Muscle of arm (tissue), 14 donors: ENCODE data around the gene NDUFB10. TPM values are rescaled to one million over a fixed set of nuclear protein-coding genes. Genes with fewer than 3 reads are reported as not detected.

Source experiments
- DNase-seq: peaks from one replicate; pipeline ENCODE4 v3.0.0-alpha.2; 2013
- long read RNA-seq, 11 donors: transcript quantifications; one replicate each; lab custom pipeline, GENCODE V29; 2026
- polyA plus RNA-seq, 12 donors: library from polyadenylated mRNA; unstranded; fragments of 120-200 nt; gene quantifications; one replicate each; pipeline ENCODE4 v1.2.1, GENCODE V29; 2013; ENCODE audit not compliant: insufficient read length in 12 of 12

The NDUFB10 gene
- 100 to 1,000 TPM in 9 of 12 donors, 10 to 100 TPM in 2, not detected in 1; 95.8 to 145 (median 117) TPM for polyA plus RNA-seq
- long read RNA-seq, donor 1, transcript NDUFB10-202 (3 exons, 830 nt): minor isoform, 18 of 9,146 reads
- long read RNA-seq, donor 1, transcript NDUFB10-201 (4 exons, 705 nt): major isoform, 103 of 9,146 reads
- long read RNA-seq, donor 1, transcript NDUFB10-203 (2 exons, 958 nt): minor isoform, 6 of 9,146 reads
- long read RNA-seq, donor 1, partial matches to known transcripts: 4,865 of 9,146 reads
- long read RNA-seq, donor 1, other reads (novel, unspliced or antisense): 4,152 of 9,146 reads
- long read RNA-seq, donor 2, transcript NDUFB10-203 (2 exons, 958 nt): minor isoform, 6 of 14,251 reads
- long read RNA-seq, donor 2, transcript NDUFB10-201 (4 exons, 705 nt): major isoform, 103 of 14,251 reads
- long read RNA-seq, donor 2, transcript NDUFB10-202 (3 exons, 830 nt): minor isoform, 16 of 14,251 reads
- long read RNA-seq, donor 2, partial matches to known transcripts: 4,287 of 14,251 reads
- long read RNA-seq, donor 2, other reads (novel, unspliced or antisense): 9,837 of 14,251 reads
- long read RNA-seq, donor 3, transcript NDUFB10-201 (4 exons, 705 nt): major isoform, 53 of 4,374 reads
- long read RNA-seq, donor 3, partial matches to known transcripts: 4,148 of 4,374 reads
- long read RNA-seq, donor 3, other reads (novel, unspliced or antisense): 165 of 4,374 reads
- long read RNA-seq, donor 4, transcript NDUFB10-201 (4 exons, 705 nt): major isoform, 43 of 3,151 reads
- long read RNA-seq, donor 4, transcript NDUFB10-202 (3 exons, 830 nt): minor isoform, 6 of 3,151 reads
- long read RNA-seq, donor 4, partial matches to known transcripts: 2,412 of 3,151 reads
- long read RNA-seq, donor 4, other reads (novel, unspliced or antisense): 688 of 3,151 reads
- long read RNA-seq, donor 5, transcript NDUFB10-201 (4 exons, 705 nt): major isoform, 99 of 17,773 reads
- long read RNA-seq, donor 5, transcript NDUFB10-202 (3 exons, 830 nt): minor isoform, 11 of 17,773 reads
- long read RNA-seq, donor 5, partial matches to known transcripts: 16,931 of 17,773 reads
- long read RNA-seq, donor 5, other reads (novel, unspliced or antisense): 726 of 17,773 reads
- long read RNA-seq, donor 6, transcript NDUFB10-201 (4 exons, 705 nt): major isoform, 56 of 4,776 reads
- long read RNA-seq, donor 6, partial matches to known transcripts: 3,628 of 4,776 reads
- long read RNA-seq, donor 6, other reads (novel, unspliced or antisense): 1,084 of 4,776 reads
- long read RNA-seq, donor 7, transcript NDUFB10-202 (3 exons, 830 nt): minor isoform, 5 of 61 reads
- long read RNA-seq, donor 7, transcript NDUFB10-201 (4 exons, 705 nt): major isoform, 51 of 61 reads
- long read RNA-seq, donor 7, partial matches to known transcripts: 0 of 61 reads
- long read RNA-seq, donor 7, other reads (novel, unspliced or antisense): 0 of 61 reads
- long read RNA-seq, donor 8, transcript NDUFB10-202 (3 exons, 830 nt): minor isoform, 12 of 10,206 reads
- long read RNA-seq, donor 8, transcript NDUFB10-201 (4 exons, 705 nt): major isoform, 95 of 10,206 reads
- long read RNA-seq, donor 8, partial matches to known transcripts: 9,689 of 10,206 reads
- long read RNA-seq, donor 8, other reads (novel, unspliced or antisense): 406 of 10,206 reads
- long read RNA-seq, donor 9, transcript NDUFB10-201 (4 exons, 705 nt): major isoform, 59 of 74 reads
- long read RNA-seq, donor 9, partial matches to known transcripts: 5 of 74 reads
- long read RNA-seq, donor 9, other reads (novel, unspliced or antisense): 0 of 74 reads
- long read RNA-seq, donor 10, transcript NDUFB10-201 (4 exons, 705 nt): major isoform, 98 of 116 reads
- long read RNA-seq, donor 10, transcript NDUFB10-202 (3 exons, 830 nt): minor isoform, 8 of 116 reads
- long read RNA-seq, donor 10, partial matches to known transcripts: 5 of 116 reads
- long read RNA-seq, donor 10, other reads (novel, unspliced or antisense): 0 of 116 reads
- long read RNA-seq, donor 11, transcript NDUFB10-203 (2 exons, 958 nt): minor isoform, 8 of 120 reads
- long read RNA-seq, donor 11, transcript NDUFB10-201 (4 exons, 705 nt): major isoform, 99 of 120 reads
- long read RNA-seq, donor 11, partial matches to known transcripts: 5 of 120 reads
- long read RNA-seq, donor 11, other reads (novel, unspliced or antisense): 0 of 120 reads

DNA sequence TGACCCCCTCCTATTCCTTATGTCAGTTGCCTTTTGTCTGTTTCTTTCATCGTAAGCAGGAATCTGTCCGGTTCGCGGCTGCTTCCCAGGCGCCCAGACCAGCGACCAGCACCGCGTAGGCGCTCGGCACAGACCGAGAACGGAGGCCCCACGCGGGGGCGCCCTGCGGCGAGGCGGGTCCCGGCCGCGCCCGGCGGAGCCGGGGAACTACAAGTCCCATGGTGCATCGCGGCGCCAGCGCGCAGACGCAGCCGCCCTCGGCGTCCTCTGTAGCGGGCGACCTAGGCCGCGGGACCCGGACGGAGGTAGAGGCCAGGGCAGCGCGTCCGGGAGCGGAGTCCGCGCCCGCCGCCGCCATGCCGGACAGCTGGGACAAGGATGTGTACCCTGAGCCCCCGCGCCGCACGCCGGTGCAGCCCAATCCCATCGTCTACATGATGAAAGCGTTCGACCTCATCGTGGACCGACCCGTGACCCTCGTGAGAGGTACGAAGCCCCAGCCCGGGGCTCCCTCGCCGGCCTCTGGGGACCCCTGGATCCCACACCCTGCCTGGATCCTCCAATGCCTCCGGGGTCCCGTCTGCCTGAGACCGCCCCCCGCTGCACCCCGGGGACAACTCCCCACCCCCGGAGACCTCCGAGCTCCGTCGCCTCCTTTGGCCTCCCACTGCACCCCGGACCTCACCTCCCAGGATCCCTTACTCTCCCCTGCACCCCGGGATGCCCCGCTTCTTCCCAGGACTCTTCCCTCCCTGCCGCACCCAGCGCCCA lies at the start of gene NDUFB10:
Gene NDUFB10 (plus strand): TSS at position 270 of the 771 bp plus-strand sequence. CDS start 87 bp downstream, at position 357.
- peak; percentile 94 for DNase-seq

DNA sequence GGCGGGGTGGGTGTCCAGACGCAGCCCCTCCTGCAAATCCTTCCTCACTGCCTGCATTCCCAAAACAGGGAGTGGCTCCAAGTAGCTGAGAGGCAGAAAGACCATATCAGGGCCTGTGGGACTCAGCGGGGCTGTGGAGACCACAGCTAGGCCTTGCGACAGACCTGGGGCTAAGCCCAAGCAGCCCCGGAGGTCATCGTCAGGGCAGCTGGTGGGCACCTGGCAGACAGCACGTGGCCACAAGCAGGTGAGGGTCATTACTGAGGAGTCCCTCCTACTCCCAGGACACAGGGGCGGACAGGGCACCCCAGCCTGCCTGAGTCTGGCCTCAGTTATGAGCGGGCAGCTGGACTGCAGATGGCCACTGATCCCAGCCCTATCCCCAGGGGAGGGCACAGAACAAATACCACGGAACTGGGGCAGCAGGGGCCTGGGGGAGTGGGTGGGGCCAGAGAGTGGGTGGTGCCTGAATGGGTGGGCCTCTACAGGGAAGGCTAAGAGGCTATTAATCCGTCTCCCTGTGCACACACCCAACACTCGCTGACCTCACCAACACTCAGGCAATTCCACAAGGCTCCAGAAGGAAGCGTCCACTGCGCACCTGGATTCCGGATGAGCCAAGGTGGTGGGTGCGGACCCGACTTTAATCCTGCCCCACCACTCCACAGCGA lies 49.6 kb upstream of the NDUFB10 start:
- no peak for DNase-seq

DNA sequence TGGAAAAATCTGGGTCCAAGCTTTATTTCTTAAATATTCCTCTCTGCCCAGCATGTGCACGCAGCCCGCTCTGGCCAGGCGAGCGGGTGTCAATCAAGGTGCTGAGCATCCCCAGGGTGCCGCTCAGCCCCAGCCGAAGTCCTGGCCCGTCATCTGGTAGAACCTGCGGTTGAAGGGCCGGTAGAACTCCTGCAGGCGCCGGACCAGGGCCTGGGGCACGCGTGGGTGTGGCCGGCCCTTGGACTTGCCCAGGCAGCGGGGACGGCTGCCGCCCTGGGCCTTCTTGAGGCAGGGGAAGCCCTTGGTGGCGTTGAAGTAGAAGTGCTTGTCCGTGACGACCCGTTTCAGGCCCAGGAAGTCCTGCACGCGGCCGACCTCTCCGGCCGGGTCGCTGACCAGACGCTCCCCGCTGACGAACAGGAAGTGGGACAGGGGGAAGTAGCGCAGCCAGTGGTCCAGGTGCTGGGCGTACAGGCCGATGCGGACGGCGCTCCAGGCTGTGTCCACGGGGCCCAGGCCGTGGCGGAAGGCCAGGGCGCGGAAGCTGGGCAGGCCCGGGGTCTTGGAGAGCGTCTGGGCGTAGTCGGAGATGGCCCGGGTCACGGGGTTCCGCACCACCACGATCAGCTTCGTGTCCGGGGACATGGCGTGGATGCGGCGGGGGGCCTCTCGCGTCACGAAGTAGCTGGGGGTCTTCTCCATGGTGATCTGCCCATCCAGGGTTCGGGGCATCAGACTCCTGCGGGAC lies 47.7 kb upstream of the NDUFB10 start:
- no peak for DNase-seq

DNA sequence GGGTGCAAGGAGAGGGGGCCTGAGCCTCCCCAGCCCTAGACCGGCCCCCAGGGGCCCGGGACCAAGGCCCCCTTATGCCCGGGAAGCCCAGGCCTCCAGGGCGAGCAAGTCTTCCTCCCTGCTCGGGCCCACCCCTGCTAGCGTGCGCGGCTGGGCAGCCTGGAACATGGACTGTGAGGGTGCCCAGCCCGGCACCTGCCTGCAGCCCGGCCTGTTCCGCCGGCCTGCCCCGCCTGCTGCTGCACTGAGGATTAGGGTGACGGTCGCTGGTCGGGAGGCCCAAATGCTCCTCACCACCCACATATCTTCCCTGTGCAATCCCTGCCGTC lies 47.2 kb upstream of the NDUFB10 start:
- no peak for DNase-seq

DNA sequence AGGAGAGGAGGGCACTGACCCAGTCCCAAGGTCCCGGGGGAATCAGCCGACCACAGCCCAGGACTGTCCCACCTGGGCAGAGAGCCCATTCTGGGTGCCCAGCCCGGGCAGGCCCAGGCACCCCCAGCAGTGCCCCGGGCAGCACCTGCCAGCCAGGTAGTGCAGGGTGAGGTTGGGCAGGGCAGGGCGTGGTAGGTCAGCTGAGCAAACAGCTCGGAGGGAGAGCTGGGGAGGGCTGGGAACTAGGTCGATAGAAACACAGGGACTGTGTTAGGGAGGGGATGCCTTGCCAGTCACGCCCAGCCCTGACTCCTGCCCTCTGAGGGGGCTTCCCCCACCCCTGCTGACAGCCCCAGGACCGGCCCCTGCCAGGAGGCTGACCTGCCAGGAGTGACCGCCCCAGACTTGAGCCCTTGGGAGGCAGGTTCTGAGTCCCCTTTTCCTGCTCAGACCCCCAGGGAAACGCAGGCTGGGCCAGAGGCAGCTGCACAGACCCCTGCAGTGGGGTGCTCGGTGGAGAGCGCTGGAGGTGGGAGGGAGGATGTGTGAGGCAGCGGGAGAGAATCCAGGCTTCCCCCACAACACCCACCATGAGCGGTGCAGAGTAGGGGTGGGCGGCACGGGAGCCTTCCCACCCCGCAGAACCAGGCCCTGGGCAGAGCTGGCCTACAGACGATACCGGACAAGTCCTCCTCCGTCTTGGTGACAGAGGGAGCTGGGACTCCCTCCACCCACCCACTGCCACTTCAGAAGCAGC lies 45.8 kb upstream of the NDUFB10 start:
- DNase-seq: no peak

DNA sequence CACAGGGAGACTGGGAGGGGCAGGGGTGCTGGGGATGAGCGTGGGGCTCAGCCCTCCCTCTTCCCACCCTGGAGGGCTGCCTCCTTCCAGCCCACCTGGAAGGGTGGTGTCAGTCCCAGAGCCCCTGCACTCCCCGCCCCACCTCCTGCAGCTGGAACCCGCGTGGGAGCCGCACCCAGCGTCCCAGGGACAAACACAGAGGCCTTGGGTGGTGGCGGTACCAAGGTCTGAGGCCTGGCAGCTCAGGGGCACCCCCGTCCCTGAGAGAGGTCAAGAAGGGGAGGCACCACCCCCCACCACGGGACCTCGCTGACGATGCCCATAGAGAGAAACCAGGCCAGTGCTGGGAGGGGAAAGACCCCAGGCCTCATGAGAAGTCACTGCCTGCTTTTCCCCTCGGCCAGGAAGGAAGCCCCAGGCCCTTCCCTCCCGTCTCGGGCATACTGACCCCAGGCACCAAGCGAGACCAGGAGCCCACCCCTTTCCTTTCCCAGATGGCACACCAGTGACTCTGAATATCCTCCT lies 45.2 kb upstream of the NDUFB10 start:
- no peak for DNase-seq

DNA sequence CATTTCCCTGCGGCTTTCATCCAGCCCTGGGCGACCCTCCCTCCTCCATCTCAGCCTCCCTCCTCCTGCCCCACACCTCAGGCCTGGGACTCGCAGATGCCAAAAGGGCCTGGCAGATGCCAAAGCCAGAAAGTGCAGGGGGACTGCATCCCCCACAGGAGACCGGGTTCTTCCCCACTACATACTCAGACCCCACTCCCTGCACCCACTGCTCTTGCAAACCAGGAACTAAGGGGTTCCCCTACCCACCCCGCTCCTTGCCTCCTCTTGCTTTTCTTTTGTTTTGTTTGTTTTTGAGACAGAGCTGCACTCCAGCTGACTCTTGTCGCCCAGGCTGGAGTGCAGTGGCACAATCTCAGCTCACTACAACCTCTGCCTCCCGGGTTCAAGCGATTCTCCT lies 44.4 kb upstream of the NDUFB10 start:
- DNase-seq: no peak

DNA sequence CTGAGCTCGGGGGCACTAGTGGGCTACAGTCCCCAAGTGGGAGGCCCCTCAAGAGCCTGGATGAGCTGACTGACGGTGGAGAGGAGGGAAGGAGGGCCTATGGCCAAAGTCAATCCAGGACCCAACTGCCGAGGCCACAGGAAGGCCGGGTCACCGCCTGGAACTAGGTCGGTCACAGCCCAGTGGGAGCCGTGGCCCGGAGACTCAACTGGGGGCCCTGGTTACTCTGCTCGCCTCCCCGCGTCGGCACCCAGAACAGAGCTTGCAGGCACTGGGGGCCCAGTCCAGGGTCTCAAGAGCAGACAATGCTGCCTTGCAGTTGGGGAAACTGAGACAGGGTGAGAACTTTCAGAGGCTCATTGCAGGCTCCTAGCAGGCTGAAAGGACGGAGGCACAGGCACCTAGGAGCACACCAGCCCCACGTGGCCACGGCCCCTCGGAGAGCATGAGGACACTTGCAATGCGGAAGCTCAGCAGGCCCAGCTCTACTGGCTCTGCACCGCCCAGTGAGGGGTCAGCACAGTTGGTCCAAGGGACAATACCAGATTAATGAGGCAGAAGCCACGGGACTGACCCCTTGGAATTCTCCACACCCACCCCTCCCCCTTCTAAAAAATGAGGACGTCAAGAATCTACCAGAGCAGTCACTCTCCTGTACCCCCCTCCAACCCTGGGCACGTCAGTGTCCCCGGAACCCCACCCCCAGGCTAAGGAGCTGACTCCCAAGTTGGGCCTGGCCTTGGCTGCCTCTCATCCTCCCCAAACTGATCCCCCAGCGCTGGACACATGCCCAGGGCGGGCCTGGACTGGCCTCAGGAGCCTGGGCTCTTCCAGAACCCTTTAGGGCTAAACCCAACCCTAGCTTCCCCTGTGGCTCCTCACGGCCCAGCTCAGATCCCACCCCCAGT lies 43.4 kb upstream of the NDUFB10 start:
- no peak for DNase-seq

DNA sequence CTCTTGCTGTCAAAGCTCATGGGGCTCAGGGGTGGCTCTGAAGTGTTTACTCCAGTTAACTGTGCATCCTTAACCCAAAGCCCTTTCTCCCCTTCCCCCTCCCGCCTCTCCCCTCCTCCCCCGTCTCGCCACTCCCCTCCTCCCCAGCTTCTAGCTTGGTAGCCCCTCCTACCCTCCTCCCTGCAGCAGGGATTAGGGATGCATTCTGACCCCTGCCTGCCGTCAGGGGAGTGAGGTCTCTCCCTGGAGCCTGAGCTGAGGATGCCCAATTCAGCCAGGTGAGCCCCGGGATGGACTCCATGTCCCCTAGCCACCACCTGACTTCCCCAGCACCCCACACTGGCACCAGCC lies 42.7 kb upstream of the NDUFB10 start:
- DNase-seq: no peak

DNA sequence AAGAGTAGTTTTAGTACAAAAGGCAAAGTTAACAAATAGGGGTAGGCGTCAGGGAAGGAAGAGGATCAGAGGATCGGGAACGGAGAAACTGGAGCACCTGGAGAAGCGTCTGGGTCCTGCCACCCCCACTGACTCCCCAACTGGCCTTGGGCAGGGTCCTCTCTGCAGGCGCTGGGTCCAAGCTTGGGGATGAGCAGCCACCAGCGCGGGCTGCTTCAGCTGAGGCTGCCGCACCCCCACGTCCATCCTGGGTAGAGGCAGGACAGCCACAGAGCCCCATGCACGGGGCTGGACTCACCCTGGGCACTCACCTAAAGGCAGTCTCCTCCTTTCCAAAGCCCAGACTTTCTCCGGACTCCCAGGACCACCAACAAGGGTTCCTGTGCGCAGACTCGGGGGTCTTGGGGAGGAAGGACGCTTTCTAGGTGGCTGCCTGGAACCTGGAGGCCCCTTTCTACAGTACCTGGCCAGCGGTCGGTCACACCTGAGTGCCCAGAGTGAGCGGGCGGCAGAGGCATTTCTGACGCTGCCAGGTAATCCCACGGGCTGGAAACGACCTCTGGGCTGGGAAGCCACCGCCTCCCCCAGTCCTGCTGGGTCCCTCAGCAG lies 42.2 kb upstream of the NDUFB10 start:
- no peak for DNase-seq

DNA sequence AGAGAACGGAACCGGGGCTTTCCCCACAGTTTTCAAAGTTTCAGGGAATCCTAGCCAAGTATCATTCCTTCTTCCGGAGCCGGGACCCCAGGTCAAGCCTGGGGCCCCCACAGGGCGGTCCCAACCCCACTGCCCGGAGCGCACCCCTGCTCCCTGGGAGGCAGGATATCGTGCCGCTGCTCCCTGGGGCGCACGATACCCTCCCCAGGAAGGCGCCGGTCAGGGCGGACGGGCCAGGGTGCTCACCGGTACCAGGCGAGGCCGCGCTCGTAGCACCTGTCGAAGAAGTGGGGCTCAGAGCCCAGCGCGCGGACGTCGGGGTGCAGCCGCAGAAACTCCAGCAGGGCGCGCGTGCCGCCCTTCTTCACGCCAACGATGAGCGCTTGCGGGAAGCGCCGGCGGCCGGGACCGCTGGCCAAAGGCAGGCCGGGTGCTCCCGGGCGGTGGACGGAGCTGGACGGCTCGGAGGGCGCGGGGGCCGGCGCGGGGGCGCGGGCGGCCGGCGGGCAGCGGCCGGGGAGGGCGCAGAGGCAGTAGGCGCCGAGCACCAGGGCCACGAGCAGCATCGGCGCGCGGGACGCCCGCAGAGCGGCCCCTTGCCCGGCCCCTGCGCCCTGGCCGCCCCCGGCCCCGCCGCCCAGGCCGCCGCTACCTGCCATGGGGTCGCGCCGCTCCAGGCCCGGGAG lies 41.5 kb upstream of the NDUFB10 start:
- no peak for DNase-seq

DNA sequence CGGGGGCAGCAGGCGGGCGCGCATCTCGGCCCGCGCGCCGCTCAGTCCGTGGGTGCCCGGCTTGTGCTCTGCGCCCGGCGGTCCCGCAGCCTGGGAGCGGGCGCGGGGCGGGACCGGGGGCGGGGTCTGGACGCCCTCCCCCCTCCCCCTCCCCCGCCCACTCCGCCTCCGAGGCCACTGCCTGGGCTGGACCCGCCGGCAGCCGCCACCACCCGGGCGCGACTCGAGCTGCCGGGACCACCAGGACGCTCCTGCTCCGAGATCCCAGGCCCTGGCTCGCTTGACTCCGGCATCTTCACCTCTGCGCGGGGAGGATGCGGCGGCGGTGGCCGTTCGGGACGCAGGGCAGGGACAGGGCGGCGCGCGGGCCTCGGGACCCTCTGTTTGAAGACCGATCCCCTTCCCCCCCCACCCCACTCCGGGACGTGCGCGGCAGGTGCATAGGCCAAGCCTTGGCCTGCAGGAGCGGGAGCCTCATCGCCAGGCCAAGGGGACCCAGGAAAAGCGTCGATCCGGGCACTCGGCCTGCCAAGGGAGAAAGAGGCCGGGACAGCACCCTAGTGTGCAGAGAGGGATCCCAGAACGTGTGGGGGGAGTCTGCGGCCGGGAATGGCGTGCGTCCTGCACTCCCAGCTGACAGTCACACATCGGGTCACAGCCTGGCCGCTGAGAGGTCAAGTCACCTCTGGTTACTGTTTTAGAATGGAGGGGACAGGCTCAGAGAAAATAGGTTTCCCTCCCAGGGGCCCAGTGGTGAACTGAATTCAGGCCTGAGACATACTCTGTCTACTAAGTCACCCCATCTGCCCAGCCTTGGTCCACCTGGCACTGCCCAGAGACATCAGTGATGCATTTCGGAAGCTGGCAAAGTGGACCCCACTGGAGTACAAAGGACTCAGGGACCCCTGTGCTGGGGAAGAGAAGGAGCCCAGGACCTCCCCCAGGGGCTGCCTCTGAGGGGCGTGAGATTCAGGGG lies 40.7 kb upstream of the NDUFB10 start, which contains the start of gene HS3ST6:
Gene HS3ST6 (minus strand): TSS at position 65 of the 976 bp plus-strand sequence. CDS start 92 bp downstream, outside the sequence.
- DNase-seq: no peak

DNA sequence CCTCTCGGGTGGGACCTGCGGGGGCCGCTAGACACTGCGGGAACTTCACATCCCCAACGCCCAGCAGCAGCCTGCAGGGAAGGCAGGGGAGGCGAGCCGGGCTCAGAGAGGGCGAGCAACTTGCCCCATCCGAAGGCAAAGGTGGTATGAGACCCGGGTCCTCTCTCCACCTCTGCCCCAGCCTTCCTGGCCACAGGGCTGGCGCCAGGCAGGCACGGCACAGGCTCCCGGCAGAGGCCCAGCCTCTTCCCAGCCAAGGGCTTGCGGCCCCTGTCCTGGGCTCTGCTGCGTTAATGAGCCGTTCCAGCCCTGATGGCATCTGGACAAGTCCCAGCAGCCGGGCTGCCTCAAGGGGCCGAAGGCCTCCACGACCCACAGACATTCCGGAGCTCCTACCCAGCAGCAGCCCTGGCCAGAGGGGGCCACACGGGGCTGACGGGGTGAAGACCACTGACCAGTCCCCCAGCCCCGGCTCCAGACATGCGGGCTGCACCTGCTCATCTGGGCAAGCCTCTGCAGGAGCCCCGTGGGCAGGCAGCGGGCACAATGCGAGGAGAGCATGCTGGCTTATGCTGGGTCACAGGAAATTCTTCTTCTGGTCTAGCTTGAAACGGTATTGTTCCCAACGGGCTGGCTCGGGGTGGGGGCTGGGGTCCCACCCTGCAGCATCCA lies 39.9 kb upstream of the NDUFB10 start:
- DNase-seq: no peak
